Stimulated activated CD4-positive, alpha-beta T cell treated with anti-CD3 and anti-CD28 coated beads, TNF-alpha, amount 100 ng/mL, for 48 hours (primary cell): Measurements from ENCODE around the gene BSN.

Experiments
- DNase-seq, 3 donors: peaks; one replicate each; pipeline ENCODE4 v3.0.0-alpha.2; 2020; ENCODE audit warnings: low read depth in 3 of 3

Gene BSN

GRCh38 chr3:49627634-49628033 lies 73.4 kb downstream of the BSN start:
- DNase-seq = no peak

- DNase-seq = no peak
Measured at GRCh38 chr3:49628249-49628648, 74.0 kb downstream of the BSN start.

GRCh38 chr3:49629451-49629850 lies 75.2 kb downstream of the BSN start:
- DNase-seq = no peak

- DNase-seq = no peak
Measured at GRCh38 chr3:49629866-49630265, 75.6 kb downstream of the BSN start.

GRCh38 chr3:49630784-49631183 lies 76.5 kb downstream of the BSN start:
- no peak for DNase-seq

- DNase-seq = no peak
Measured at GRCh38 chr3:49634736-49635135, 80.5 kb downstream of the BSN start.

- no peak for DNase-seq
Measured at GRCh38 chr3:49636883-49637609, 82.8 kb downstream of the BSN start.

- DNase-seq = no peak
Measured at GRCh38 chr3:49638445-49638844, 84.2 kb downstream of the BSN start.

GRCh38 chr3:49639551-49639950 lies 85.3 kb downstream of the BSN start:
- DNase-seq = no peak

GRCh38 chr3:49641292-49641691 lies 87.0 kb downstream of the BSN start:
- DNase-seq = no peak

- DNase-seq = no peak
Measured at GRCh38 chr3:49641921-49642707, 87.8 kb downstream of the BSN start.

- DNase-seq = no peak
Measured at GRCh38 chr3:49642708-49643145, 88.5 kb downstream of the BSN start.

GRCh38 chr3:49644684-49645083 lies 90.4 kb downstream of the BSN start:
- DNase-seq = no peak

- DNase-seq = no peak
Measured at GRCh38 chr3:49646236-49646635, 92.0 kb downstream of the BSN start.

- DNase-seq = no peak
Measured at GRCh38 chr3:49647741-49648140, 93.5 kb downstream of the BSN start.

- DNase-seq = no peak
Measured at GRCh38 chr3:49648354-49649019, 94.2 kb downstream of the BSN start.

GRCh38 chr3:49649576-49649975 lies 95.3 kb downstream of the BSN start:
- DNase-seq = no peak

- DNase-seq = no peak
Measured at GRCh38 chr3:49650177-49650576, 95.9 kb downstream of the BSN start.

GRCh38 chr3:49650637-49651036 lies 96.4 kb downstream of the BSN start:
- DNase-seq = no peak

GRCh38 chr3:49652218-49652902 lies 98.1 kb downstream of the BSN start:
- DNase-seq = no peak

GRCh38 chr3:49652903-49653415 lies 98.7 kb downstream of the BSN start:
- no peak for DNase-seq

GRCh38 chr3:49653621-49654020 lies 99.3 kb downstream of the BSN start:
- DNase-seq = no peak
